ENCODE measurements around the gene LMF1. TPM values are rescaled to one million over a fixed set of nuclear protein-coding genes. Genes with fewer than 3 reads are reported as not detected.

LMF1 gene
- total and polyA plus RNA-seq, 2 of the 4 experiments (the other 2 are of a cell fraction), result 7.7 to 13.1 TPM

DNA sequence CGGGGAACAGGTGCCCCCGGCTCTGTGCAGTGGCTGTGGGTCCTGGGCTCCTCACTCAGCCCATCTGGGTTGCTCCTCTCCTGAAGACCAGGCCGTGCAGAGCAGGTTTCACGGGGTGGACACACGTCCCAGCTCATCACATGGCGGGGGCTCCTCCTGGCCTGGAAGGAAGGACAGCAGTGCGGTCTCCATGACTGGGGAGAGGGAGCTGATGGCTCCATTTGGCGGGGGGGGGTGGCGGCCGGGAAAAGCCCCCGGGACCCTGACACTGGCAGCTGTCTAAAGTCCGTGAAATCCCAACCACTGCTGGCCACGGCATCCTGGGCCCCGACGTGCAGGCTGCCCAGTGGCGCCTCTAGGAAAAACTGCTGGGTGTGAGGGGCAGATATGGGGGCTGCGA, 29.8 kb upstream of the LMF1 start:
- H3K56ac ChIP-seq (ENCODE audit: extremely low read depth, insufficient read depth, low read length), result no peak overlapping the region

More for the DNA sequence above, 29.8 kb upstream of the LMF1 start:
- peaks cover 15% of the 10 kb centered on the region for H3K9me3 ChIP-seq (ENCODE audit: control insufficient read depth, insufficient read depth, low read length)
- H2BK120ac ChIP-seq (ENCODE audit: low read depth, low read length), result no peak overlapping the region
- H2AFZ ChIP-seq (replicated peaks; ENCODE audit: low read length, poor library complexity), result no peak overlapping the region
- no peak overlapping the region for H3K4me3 ChIP-seq (ENCODE audit: insufficient read depth, low read depth, low read length)
- H3K36me3 ChIP-seq (ENCODE audit: control insufficient read depth, insufficient read depth, low read length), result no peaks in the 10 kb centered on the region
- H2AK5ac ChIP-seq (ENCODE audit: low read depth, low read length), result no peak overlapping the region
- H3K9ac ChIP-seq (ENCODE audit: low read depth, low read length), result no peak overlapping the region
- intact Hi-C loops (cut with micrococcal nuclease) (no loop called here), in situ Hi-C loops (cut with MboI; ENCODE audit: low sequenced_read_pairs) (no loop called here), dilution Hi-C loops (cut with HindIII; ENCODE audit: low sequenced_read_pairs, unreplicated experiment) (no loop called here)
- H4K5ac ChIP-seq (ENCODE audit: low read depth, low read length), result no peak overlapping the region
- no peak overlapping the region for H3K4me2 ChIP-seq (ENCODE audit: low read depth, low read length)
- no peaks in the 10 kb centered on the region for H3K79me1 ChIP-seq (ENCODE audit: low read depth in 1 of 2, low read length in 2 of 2)
- no peak for ATAC-seq (ENCODE audit: low read depth)
- H2AK9ac ChIP-seq (replicated peaks; ENCODE audit: low read depth, low read length, poor library complexity), result no peak overlapping the region
- no peak overlapping the region for H3K27ac ChIP-seq (ENCODE audit: insufficient read depth, low read length)
- no peak overlapping the region for H4K8ac ChIP-seq (ENCODE audit: low read depth in 2 of 2, low read length in 2 of 2)
- H4K91ac ChIP-seq (ENCODE audit: insufficient read depth, low read depth, low read length), result no peak overlapping the region
- no peaks in the 10 kb centered on the region for H3K9me1 ChIP-seq (ENCODE audit: insufficient read depth, low read length)
- H3K23ac ChIP-seq (ENCODE audit: low read depth, low read length), result no peak overlapping the region
- no peak overlapping the region for H3K14ac ChIP-seq (replicated peaks; ENCODE audit: low read depth, low read length)
- no peak overlapping the region for H2BK15ac ChIP-seq (ENCODE audit: low read depth, low read length)
- DNase-seq, result no peak
- POLR2A ChIA-PET (ENCODE audit: unreplicated experiment), result no interaction called here
- H3K4me1 ChIP-seq (ENCODE audit: control insufficient read depth, insufficient read depth, low read length), result peaks cover 7% of the 10 kb centered on the region
- no TSS peak for BruUV-seq (replicated peaks)
- 77% methylated on average over 9 of the region's 17 CpGs; no CpG with 5 or more reads in 1 of the 2 experiments for WGBS, 2 experiments (ENCODE audit: extremely low coverage in 2 of 2, insufficient read length in 1 of 2)
- H2BK20ac ChIP-seq (ENCODE audit: low read depth, low read length), result no peak overlapping the region
- CTCF ChIA-PET, result no interaction called here
- H2BK5ac ChIP-seq (ENCODE audit: low read depth, low read length, poor library complexity, severe bottlenecking), result no peak overlapping the region
- TF ChIP-seq FOS (IDR thresholded peaks at IDR 0.05; ENCODE audit: low read depth, low read length), result no peak
- TF ChIP-seq, protein P1, sequence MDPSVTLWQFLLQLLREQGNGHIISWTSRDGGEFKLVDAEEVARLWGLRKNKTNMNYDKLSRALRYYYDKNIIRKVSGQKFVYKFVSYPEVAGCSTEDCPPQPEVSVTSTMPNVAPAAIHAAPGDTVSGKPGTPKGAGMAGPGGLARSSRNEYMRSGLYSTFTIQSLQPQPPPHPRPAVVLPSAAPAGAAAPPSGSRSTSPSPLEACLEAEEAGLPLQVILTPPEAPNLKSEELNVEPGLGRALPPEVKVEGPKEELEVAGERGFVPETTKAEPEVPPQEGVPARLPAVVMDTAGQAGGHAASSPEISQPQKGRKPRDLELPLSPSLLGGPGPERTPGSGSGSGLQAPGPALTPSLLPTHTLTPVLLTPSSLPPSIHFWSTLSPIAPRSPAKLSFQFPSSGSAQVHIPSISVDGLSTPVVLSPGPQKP (IDR thresholded peaks at IDR 0.05; ENCODE audit: borderline replicate concordance, low read depth, low read length), result no peak
- TF ChIP-seq, protein P2, sequence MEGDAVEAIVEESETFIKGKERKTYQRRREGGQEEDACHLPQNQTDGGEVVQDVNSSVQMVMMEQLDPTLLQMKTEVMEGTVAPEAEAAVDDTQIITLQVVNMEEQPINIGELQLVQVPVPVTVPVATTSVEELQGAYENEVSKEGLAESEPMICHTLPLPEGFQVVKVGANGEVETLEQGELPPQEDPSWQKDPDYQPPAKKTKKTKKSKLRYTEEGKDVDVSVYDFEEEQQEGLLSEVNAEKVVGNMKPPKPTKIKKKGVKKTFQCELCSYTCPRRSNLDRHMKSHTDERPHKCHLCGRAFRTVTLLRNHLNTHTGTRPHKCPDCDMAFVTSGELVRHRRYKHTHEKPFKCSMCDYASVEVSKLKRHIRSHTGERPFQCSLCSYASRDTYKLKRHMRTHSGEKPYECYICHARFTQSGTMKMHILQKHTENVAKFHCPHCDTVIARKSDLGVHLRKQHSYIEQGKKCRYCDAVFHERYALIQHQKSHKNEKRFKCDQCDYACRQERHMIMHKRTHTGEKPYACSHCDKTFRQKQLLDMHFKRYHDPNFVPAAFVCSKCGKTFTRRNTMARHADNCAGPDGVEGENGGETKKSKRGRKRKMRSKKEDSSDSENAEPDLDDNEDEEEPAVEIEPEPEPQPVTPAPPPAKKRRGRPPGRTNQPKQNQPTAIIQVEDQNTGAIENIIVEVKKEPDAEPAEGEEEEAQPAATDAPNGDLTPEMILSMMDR (conservative IDR thresholded peaks at IDR 0.05; ENCODE audit: low read depth, low read length), result no peak
- no peak for TF ChIP-seq NFE2L2 (IDR thresholded peaks at IDR 0.05; ENCODE audit: low read depth, low read length)
- no peak for TF ChIP-seq CHD1 (IDR thresholded peaks at IDR 0.05; ENCODE audit: low read depth, low read length)
- no peak for TF ChIP-seq MXI1 (IDR thresholded peaks at IDR 0.05; ENCODE audit: borderline replicate concordance, low read depth, low read length)
- TF ChIP-seq CEBPB (IDR thresholded peaks at IDR 0.05; ENCODE audit: low read depth, low read length), result no peak
- no peak for TF ChIP-seq SMC3 (IDR thresholded peaks at IDR 0.05; ENCODE audit: low read depth, low read length)
- TF ChIP-seq POLR2A (IDR thresholded peaks at IDR 0.05; ENCODE audit: low read depth, low read length), result no peak
- TF ChIP-seq BHLHE40 (IDR thresholded peaks at IDR 0.05; ENCODE audit: low read depth, low read length), result no peak
- no peak for TF ChIP-seq MAFK (IDR thresholded peaks at IDR 0.05; ENCODE audit: low read depth, low read length)
- TF ChIP-seq RAD21 (IDR thresholded peaks at IDR 0.05; ENCODE audit: low read length), result no peak
- no peak for TF ChIP-seq RFX5 (IDR thresholded peaks at IDR 0.05; ENCODE audit: low read depth, low read length)
- TF ChIP-seq, protein P3, sequence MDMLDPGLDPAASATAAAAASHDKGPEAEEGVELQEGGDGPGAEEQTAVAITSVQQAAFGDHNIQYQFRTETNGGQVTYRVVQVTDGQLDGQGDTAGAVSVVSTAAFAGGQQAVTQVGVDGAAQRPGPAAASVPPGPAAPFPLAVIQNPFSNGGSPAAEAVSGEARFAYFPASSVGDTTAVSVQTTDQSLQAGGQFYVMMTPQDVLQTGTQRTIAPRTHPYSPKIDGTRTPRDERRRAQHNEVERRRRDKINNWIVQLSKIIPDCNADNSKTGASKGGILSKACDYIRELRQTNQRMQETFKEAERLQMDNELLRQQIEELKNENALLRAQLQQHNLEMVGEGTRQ (IDR thresholded peaks at IDR 0.05; ENCODE audit: low read depth, low read length), result no peak
- no peak for TF ChIP-seq MAZ (IDR thresholded peaks at IDR 0.05; ENCODE audit: borderline replicate concordance, low read depth, low read length)
- TF ChIP-seq RCOR1 (IDR thresholded peaks at IDR 0.05; ENCODE audit: insufficient replicate concordance, low read length), result no peak
- H3K4ac ChIP-seq (ENCODE audit: low read depth, low read length), result no peak overlapping the region
- no peaks in the 10 kb centered on the region; the same call in 1 of the 2 replicates for H4K20me1 ChIP-seq (ENCODE audit: insufficient read depth, low read length)
- no peak overlapping the region for H3K18ac ChIP-seq (ENCODE audit: low read depth, low read length)
- H3K27me3 ChIP-seq (ENCODE audit: control insufficient read depth, insufficient read depth, low read length), result peaks cover 50% of the 10 kb centered on the region
